ENCODE data around the gene APOBEC3H.
"Not testable (repeated sequence)": the region's sequence is repeated elsewhere in the genome, so short reads cannot be mapped to it uniquely, and the experiment has no call there.

The APOBEC3H gene

DNA sequence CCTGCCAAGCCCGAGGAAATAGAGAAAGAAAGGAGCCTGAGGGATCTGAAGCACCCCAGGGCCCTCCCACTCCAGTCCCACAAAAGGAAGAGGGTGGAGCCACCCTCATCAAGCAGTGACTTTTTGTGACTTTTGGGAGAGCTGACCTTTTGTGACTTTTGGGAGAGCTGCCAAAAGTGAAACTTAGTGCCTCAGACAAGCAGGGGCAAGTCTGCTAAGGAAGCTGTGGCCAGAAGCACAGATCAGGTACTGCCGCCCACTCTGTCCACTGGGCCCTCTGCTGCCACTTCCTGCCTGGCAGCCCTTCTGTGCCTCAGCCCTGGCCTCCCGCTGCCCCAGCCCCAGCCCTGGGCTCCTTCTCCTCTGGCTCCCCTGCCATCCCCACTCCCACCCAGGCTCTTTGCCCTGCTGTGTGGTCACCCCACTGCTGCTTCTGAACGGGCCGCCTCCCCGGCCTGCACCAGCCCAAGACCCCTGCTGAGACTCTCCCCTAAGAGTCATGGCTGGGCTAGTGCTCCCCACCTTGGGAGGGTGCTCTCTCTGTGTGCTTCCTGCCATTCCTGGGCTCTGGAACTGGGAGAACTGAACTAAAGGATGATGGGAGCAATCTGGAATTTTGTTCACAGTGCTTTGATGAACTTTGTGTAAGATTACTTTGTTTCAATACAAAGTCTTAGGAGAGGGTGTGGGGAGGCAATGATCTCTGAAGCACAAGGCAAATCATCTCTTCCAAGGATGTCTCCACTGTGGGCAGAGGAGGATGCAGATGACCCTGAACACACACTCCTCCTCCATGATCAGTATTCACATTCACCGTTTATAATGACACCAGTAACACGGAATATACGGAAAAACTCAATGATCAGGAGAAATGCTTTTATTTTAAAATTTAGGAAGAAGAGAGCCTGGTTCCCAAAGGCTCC lies at the start of gene APOBEC3H:
APOBEC3H (plus strand) TSS at position 147 of the 923 bp plus-strand sequence. CDS start 3,035 bp downstream, outside the sequence.
- FAIRE-seq: no peak

DNA sequence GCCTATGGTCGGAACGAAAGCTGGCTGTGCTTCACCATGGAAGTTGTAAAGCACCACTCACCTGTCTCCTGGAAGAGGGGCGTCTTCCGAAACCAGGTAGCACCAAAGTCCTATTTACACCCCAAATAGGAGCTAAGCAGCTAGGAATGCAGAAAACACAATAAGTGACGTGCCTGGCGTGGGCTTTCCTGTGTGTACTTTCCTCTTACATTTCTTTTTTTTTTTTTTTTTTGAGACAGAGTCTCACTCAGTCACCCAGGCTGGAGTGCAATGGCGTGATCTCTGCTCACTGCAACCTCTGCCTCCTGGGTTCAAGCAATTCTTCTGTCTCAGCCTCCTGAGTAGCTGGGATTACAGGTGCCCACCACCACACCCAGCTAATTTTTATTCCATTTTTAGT lies 47.6 kb upstream of the APOBEC3H start:
- FAIRE-seq: not testable (repeated sequence)

DNA sequence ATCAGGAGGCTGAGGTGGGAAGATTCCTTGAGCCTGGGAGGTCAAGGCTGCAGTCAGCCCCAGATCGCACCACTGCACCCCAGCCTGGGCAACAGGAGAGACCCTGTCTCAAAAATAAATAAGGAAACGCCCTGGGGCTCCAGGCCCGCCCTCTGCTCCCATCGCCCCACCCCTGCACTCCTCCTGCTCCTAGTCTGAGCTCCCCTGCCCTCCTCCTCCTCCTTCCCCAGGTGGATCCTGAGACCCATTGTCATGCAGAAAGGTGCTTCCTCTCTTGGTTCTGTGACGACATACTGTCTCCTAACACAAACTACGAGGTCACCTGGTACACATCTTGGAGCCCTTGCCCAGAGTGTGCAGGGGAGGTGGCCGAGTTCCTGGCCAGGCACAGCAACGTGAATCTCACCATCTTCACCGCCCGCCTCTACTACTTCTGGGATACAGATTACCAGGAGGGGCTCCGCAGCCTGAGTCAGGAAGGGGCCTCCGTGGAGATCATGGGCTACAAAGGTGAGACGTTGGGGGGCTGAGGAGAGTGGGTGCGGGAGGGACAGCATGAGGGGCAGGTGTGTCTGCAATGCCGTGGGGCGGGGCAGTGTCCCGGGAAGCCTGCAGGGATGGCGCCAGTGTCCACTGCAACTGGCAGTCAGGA lies 45.1 kb upstream of the APOBEC3H start:
- not testable (repeated sequence) for FAIRE-seq

DNA sequence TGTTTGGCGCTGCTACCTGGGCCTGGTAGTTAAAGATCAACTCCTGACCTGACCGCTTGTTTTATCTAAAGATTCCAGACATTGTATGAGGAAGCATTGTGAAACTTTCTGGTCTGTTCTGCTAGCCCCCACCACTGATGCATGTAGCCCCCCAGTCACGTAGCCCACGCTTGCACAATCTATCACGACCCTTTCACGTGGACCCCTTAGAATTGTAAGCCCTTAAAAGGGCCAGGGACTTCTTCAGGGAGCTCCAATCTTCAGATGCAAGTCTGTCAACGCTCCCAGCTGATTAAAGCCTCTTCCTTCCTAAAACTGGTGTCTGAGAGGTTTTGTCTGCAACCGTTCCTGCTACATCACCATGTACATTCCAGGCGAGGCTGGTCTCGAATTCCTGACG lies 41.4 kb upstream of the APOBEC3H start:
- FAIRE-seq: no peak

DNA sequence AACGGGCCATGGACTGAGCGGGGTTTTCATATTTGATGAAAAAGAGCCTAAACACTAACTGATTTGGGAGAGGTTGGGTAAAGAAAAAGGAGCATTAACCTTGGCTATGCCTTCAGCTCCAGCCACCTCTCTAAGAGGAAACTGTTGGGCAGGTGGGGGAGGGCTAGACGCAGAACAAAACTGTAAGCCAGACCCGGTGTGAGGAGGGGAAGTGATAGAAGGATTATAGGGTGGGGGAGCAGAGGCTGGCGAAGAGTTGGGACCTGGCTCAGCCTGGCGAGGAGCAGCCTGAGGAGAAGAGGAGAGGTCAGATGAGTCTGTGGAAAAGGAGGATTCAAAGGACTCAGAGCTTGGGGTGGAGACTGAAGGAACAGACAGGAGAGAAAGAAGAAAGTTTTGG lies 35.8 kb upstream of the APOBEC3H start:
- not testable (repeated sequence) for FAIRE-seq

DNA sequence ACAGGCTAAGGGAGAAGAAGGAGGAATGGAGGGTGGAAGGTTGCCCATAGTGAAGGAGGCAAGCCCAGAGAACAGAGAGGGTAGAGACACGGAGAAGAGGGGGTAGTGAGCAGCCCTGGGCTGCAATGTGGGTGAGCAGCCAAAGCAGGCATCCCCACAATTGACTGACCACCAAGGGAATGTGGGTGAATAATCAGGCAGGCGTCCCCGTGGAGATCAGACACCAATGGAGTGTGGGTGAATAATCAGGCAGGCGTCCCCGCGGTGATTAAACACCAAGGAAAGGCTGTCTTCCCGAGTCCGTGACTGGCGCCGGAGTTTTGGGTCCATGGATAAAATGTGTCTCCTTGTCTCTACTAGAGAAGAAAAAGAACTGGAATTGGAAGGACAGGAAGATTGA lies 35.1 kb upstream of the APOBEC3H start:
- not testable (repeated sequence) for FAIRE-seq

DNA sequence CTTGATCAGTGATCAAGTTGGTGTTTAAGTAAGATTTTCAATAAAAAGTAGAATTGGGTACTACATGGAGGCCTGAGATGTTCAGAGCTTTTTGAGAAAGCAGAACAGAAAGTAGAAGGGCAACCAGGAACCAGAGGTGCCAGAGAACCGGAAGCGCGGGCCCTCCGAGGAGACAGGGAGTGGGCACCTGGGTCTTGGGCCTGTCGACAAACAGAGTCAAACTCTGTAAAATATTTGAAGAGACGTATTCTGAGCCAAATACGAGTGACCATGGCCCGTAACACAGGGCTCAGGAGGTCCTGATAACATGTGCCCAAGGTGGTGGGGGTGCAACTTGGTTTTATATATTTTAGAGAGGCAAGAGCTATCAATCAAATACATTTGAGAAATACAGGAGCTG lies 33.1 kb upstream of the APOBEC3H start:
- FAIRE-seq: not testable (repeated sequence)

DNA sequence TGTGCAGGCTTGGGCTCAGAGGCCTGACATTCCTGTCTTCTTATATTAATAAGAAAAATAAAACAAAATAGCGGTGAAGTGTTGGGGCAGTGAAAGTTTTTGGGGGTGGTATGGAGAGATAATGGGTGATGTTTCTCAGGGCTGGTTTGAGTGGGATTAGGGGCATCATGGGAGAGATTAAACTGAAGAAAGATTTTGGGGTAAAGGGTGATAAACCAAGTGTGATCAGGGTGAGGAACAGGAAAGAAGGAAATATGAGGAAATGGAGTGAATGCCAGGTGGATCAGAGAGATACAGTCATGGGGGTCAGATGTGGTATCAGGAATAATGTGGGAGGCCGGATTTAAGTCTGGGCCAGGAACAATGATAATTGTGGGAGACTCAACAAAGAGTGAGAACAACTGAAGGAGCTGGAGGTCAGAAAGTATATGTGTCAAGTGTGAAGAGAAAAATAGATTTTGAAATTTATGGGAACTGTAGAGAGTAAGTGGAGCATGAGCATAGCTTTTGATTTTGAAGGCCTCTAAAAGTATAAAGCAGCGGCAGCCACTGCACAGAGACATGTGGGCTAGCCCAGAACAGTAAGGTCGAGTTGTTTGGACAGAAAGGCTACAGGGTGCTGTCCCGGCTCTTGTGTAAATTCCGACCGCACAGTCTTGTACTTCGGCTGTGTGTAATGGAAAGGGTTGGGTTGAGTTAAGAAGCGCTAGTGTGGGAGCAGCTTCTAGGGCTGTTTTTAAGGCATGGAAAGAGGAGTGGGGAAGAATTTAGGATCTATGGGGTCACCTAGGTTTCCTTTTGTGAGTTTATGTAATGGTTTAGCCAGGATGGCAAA lies 30.4 kb upstream of the APOBEC3H start:
- not testable (repeated sequence) for FAIRE-seq

DNA sequence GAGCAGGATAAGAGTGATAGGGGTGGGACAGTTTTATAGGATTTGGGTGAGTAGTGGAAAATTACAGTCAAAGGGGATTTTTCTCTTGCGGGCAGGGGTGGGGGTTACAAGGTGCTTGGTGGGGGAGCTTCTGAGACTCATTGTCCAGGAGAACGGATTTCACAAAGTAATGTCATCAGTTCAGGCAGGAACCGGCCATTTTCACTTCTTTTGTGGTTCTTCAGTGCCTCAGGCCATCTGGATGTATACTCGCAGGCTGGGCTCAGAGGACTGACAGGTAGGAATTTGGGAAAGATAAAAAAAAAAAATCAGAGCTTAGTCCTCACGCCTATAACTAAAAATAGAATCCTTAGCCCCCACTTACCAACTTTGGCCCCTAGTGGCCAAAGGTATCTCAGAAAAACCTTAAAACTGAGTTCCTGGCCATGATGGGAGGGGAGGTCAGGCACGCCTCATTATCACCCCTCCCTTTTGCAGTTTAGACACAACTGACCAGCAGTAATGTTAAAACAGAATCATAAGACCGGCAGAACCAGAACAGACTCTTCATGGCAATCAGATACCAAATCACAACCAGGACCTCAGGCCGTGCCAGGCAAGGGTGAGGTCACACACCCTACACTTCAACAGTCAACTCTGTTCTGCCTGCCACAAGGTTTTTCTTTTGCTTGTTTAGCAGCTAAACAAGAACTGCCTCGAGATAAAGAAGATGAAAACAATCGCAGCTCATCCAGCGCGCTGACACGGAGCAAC lies 28.8 kb upstream of the APOBEC3H start:
- FAIRE-seq: no peak

DNA sequence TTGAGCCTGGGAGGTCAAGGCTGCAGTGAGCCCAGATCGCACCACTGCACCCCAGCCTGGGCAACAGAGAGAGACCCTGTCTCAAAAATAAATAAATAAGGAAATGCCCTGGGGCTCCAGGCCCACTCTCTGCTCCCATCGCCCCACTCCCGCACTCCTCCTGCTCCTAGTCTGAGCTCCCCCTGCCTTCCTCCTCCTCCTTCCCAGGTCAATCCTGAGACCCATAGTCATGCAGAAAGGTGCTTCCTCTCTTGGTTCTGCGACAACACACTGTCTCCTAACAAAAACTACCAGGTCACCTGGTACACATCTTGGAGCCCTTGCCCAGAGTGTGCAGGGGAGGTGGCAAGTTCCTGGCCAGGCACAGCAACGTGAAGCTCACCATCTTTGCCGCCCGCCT lies 26.9 kb upstream of the APOBEC3H start:
- FAIRE-seq: no peak

DNA sequence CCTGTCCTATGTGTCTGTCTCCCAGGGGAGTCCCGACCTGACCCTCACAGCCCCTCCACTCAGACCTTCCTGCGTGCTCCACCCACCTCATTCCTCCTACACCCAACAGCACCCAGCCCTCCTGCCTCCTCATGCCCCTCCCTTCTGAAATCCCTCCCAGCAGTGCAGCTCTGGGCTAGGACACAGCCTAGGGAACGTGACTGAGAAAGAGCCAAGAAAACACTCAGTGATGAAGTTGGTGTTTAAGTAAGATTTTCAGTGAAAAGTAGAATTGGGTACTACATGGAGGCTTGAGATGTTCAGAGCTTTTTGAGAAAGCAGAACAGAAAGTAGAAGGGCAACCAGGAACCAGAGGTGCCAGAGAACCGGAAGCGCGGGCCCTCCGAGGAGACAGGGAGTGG lies 24.5 kb upstream of the APOBEC3H start:
- not testable (repeated sequence) for FAIRE-seq

DNA sequence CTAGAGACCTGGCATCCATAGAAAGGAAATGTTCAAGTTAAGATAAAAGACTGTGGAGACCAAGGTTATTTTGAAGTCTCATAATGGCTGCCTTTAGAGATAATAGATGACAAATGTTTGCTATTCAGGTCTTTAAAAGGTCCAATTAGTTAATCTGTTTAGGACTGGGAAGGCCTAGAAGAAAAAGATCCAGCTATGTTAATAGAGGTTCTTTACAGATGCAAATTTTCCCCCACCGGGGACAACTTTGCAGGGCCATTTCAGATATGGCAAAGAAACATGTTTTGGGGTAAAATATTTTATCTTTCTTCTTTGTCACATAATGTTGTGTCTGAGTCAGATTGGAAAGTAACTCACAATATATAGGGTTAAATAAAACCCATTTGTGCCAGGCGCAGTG lies 23.1 kb upstream of the APOBEC3H start:
- no peak for FAIRE-seq

DNA sequence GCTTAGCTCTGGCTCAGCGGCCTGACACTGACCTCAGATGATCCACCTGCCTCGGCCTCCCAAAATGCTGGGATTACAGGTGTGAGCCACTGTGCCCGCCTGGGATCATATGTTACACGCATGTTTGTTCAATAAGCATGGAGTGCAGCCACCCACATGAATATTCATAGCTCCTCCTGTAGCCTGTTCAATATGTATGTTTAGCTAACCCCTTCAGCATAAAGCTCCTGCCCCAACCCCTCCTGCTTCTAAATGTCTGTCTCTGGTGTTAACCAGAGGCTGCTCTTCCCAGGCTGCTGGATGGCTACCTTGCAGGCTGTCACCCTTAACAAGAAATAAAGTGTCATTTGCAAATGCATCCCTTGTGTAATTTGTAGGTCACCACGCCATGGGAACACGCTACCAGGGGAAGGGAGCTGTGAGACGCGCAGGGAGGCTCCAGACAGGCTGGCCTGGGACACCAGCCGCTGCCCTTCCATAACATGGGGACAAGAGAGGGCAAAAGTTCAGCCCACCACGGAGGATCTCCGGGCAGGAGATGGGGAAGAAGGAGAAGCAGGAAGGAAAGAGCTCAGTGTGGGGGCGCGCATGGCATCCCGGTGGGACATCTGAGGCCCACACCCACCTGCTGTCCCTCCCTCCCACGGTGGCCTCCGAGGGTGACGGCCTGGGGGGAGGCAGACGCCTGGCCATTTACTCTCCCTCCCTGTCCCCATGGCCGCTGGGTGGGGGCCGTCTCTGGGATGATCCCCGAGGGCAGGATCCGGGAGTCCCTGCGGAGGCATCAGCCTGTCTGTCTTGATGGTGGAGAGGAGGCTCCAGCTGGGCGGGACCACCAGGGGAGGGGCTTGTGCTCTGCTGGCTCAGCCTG lies 20.7 kb upstream of the APOBEC3H start:
- FAIRE-seq: not testable (repeated sequence)

DNA sequence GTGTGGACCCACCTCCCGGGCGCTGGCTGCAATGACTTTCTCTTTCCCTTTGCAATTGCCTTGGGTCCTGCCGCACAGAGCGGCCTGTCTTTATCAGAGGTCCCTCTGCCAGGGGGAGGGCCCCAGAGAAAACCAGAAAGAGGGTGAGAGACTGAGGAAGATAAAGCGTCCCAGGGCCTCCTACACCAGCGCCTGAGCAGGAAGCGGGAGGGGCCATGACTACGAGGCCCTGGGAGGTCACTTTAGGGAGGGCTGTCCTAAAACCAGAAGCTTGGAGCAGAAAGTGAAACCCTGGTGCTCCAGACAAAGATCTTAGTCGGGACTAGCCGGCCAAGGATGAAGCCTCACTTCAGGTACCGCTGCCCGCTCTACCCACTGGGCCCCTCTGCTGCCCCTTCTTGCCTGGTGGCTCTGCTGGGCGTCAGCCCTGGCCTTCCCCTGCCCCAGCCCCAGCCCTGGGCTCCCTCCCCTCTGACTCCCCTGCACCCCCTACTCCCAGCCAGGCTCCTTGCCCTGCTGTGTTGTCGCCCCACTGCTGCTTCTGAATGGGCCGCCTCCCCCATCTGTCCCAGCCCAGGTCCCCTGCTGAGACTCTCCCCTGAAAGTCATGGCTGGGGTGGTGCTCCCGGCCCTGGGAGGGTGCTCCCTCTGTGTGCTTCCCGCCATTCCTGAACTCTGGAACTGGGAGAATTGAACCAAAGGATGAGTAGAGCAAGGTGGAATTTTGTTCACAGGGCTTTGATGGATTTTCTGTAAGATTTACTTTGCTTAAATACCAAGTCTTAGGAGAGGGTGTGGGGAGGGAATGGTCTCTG lies 19.8 kb upstream of the APOBEC3H start, which contains the start of gene APOBEC3G:
APOBEC3G (plus strand) TSS at position 250 of the 815 bp plus-strand sequence; CDS start at position 337, 87 bp downstream.
- FAIRE-seq: not testable (repeated sequence)

DNA sequence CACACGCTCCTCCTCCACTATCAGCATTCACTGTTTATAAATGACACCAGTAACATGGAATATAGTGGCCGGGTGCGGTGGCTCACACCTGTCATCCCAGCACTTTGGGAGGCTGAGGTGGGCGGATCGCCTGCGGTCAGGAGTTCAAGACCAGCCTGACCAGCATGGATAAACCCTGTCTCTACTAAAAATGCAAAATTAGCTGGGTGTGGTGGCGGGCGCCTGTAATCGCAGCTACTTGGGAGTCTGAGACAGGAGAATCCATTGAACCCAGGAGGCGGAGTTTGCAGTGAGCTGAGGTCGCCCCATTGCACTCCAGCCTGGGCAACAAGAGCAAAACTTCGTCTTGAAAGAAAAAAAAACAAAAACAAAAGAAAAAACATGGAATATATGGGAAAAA lies 19.1 kb upstream of the APOBEC3H start:
- not testable (repeated sequence) for FAIRE-seq

DNA sequence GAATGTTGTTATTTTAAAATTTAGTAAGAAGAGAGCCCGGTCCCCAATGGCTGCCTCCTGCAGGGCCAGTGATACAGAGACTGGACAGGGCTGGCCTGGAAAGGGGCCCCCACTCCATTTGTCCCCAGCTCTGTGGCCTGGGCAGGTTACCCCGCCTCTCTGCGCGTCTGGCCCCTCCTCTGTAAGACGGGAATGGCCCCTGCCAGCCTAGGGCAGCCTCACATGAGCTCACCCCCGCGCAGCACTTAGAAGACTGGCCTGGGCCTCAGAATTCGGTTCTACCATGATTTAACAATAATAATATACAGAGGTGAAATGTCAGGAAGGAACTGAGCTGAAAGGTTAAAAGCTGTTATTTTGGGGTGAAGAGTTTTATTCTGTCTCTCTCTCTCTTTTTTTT lies 18.7 kb upstream of the APOBEC3H start:
- no peak for FAIRE-seq

DNA sequence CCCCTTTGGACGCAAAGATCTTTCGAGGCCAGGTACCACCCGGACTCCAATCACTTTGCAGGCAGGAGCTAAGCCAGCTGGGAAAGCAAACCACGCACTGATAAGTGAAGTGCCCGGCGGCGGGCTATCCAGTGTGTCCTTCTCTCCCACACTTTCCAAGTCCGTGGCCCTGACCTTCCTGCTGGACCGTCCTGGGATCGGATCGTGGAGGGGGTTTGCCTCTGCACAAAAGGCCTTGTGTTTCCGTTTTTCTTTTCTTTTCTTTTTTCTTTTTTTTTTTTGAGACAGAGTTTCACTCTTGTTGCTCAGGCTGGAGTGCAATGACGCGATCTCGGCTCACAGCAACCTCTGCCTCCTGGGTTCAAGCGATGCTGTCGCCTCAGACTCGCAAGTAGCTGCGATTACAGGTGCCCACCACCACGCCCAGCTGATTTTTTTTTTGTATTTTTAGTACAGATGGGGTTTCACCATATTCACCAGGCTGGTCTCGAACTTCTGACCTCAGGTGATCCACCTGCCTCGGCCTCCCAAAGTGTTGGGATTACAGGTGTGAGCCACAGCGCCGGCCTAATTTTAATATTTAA lies 17.9 kb upstream of the APOBEC3H start:
- FAIRE-seq: not testable (repeated sequence)

DNA sequence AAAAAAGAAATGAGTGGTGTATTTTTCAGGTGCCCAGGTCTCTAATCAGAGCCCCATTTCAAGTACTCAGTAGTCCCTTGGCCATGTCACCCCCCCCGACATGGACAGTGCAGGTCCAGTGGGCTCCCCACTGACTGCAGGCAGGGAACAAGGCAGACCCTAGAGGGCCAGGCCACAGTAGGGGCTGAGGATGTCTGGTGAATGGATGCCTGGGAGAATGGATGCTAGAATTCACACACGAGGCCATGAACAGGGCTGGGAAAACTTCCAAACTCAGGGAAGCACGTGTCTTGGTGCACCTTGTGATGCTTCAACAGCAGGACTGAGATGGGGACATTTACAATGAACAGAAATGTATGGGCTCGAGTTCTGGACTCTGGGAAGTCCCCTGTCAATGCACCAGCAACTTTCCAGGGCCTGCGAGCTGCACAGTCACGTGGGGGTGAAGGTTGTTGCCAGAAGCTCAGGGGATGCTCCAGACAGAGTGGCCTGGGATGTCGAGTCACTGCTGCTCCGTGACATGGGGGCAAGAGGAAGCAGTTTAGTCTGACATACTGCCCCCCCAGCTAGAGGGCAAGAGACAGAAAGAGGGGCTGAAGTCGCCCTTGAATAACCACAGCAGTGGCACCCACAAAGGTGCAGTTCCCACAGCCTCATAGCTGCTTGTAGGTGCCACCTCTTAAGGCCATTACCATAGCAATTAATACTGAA lies 16.8 kb upstream of the APOBEC3H start:
- no peak for FAIRE-seq

DNA sequence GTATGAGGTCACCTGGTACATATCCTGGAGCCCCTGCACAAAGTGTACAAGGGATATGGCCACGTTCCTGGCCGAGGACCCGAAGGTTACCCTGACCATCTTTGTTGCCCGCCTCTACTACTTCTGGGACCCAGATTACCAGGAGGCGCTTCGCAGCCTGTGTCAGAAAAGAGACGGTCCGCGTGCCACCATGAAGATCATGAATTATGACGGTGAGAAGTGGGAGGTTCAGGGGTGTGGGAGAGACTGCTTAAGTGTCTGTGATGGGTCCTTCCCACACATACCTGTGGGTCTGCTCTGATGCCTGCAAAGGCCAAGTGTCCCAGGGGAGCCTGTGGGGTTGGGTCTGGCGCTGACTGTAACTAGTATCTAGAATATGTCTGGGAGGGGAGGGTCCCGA lies 16.0 kb upstream of the APOBEC3H start:
- no peak for FAIRE-seq
